ENCODE measurements around the gene HOXA4. TPM values are rescaled to one million over a fixed set of nuclear protein-coding genes. Genes with fewer than 3 reads are reported as not detected.

The HOXA4 gene
- total RNA-seq, 3 donors from 2014 or later, result 0.80 to 2.8 (median 2.0) TPM

GRCh38 chr7:27150568-27151340 is 20.2 kb upstream of the HOXA4 start:
- peaks cover 5 to 9% of the 10 kb centered on the region in 2 donors for H3K4me1 ChIP-seq
- peak overlapping the region; percentile 68 to 80 (median 75) for H3K4me3 ChIP-seq
- H3K9me3 ChIP-seq, result no peaks in the 10 kb centered on the region
- TF ChIP-seq POLR2A (IDR thresholded peaks at IDR 0.05) (peak; percentile 73), POLR2AphosphoS5 (IDR thresholded peaks at IDR 0.05) (peak; percentile 57 to 84 (median 83))
- TF ChIP-seq, protein P1, sequence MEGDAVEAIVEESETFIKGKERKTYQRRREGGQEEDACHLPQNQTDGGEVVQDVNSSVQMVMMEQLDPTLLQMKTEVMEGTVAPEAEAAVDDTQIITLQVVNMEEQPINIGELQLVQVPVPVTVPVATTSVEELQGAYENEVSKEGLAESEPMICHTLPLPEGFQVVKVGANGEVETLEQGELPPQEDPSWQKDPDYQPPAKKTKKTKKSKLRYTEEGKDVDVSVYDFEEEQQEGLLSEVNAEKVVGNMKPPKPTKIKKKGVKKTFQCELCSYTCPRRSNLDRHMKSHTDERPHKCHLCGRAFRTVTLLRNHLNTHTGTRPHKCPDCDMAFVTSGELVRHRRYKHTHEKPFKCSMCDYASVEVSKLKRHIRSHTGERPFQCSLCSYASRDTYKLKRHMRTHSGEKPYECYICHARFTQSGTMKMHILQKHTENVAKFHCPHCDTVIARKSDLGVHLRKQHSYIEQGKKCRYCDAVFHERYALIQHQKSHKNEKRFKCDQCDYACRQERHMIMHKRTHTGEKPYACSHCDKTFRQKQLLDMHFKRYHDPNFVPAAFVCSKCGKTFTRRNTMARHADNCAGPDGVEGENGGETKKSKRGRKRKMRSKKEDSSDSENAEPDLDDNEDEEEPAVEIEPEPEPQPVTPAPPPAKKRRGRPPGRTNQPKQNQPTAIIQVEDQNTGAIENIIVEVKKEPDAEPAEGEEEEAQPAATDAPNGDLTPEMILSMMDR (IDR thresholded peaks at IDR 0.05), result peak; percentile 61 to 90 (median 64)
- intact Hi-C loops (cut with DNase I; ENCODE audit: low total_unique reads), result loop anchor here (10.0 kb wide), 1 partner anchor 946 kb away; the partner anchor contains the start of genes CBX3 and HNRNPA2B1
- no peaks in the 10 kb centered on the region for H3K36me3 ChIP-seq
- peaks cover 4 to 51% of the 10 kb centered on the region in 2 donors for H3K27me3 ChIP-seq
- peak overlapping the region; percentile 95 to 96 for H3K27ac ChIP-seq
- DNase-seq (ENCODE audit: low spot score in 2 of 2), result peak; percentile 72 to 73

DNA sequence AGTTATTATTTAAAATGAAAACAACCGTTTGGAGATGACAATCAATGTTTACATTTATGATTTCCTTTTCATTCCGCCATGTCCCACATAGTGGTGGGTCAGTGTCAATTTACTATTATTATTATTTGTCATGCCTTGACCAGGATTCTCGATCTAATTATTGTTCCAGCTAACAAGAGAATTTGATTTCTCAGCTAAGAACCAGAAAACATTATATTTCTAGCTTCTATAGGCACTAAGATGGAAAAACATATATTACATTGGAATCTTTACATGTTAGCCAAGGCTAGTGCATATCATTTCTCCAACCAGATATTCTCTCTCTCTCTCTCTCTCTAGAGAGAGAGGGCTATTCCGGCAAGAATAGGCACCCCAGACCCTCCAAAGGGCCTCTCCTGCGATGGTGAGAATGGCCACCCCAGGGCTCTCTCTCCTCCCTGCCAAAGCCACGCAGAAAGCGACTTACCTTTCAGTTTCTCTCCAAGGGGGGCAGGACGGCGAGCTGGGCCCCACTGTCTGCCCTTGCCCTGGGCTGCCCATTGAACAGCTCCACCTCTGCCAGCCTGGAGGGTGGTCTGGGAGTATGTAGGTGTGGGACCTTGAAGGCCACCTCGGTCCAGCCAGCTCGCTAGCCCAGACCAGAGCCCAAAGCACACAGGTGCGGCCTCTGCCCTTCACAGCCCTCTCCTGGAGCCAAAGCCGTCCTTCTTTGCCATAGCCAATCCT is 19.4 kb upstream of the HOXA4 start:
- Histone ChIP-seq H3K36me3 (no peaks in the 10 kb centered on the region), H3K27ac (peak overlapping the region; percentile 95 to 96), H3K9me3 (no peaks in the 10 kb centered on the region), H3K27me3 (peaks cover 4 to 47% of the 10 kb centered on the region in 2 donors), H3K4me3 (peak overlapping the region; percentile 68 to 80 (median 75)), H3K4me1 (peaks cover 0 to 9% of the 10 kb centered on the region in 2 donors)
- intact Hi-C loops (cut with DNase I; ENCODE audit: low total_unique reads), result loop anchor here (5.0 to 10.0 kb wide), 3 partner anchors 527 to 945 kb away; partner anchors contain the start of genes CBX3 and HNRNPA2B1
- TF ChIP-seq POLR2A (IDR thresholded peaks at IDR 0.05) (no peak), POLR2AphosphoS5 (IDR thresholded peaks at IDR 0.05) (no peak)
- TF ChIP-seq, protein P1 (IDR thresholded peaks at IDR 0.05), result no peak
- peak; percentile 26 to 50 for DNase-seq (ENCODE audit: low spot score in 2 of 2)

DNA sequence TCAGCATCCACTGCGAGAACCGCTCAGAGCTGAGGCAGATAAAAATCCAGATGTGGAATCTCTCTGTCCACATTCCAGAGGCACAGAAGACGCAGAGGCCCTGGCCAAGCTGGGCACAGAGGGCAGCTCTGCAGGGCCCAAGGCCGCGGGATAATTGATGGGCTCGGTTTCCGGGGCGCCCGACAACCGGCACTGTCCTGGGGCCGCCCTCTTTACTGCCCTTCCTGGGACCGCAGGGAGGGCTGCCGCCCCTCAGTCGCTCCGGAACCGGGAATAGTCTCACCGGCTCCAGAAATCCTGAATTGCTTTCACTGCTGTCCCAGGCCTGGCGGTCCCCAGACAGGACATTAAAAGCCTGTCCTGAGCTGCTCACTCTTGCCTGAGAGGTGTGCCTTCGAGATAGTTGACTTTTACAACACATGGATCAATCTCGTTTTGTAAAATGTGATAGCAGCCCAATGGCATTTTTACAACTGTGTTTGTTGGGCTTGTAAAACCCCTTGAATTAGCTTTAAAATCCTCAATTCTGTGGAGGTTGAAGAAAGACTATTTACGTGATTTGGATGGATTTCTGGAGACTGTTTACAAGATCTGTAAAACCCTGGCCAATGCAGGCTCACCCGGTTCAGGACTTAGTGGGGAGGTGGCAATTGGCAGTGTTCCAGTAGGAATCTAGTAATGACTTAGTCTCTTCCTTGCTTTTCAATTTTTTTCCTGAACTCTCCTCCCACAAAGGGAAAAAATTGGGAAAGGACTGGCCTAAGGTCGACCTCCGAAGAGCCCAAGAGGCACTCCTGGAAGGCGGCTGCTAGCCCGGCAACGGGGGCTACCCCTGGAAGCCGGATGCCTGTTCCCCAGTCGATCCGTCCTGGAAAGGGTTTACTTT is 18.4 kb upstream of the HOXA4 start:
- Histone ChIP-seq H3K36me3 (no peaks in the 10 kb centered on the region), H3K4me3 (peak overlapping the region; percentile 51 to 80 (median 75)), H3K4me1 (peaks cover 0 to 5% of the 10 kb centered on the region in 2 donors), H3K27ac (peak overlapping the region; percentile 95 to 96), H3K27me3 (peaks cover 4 to 41% of the 10 kb centered on the region in 2 donors), H3K9me3 (no peaks in the 10 kb centered on the region)
- intact Hi-C loops (cut with DNase I; ENCODE audit: low total_unique reads), result loop anchor here (5.0 kb wide), 2 partner anchors 528 to 777 kb away; no protein-coding TSS in a partner anchor
- DNase-seq (ENCODE audit: low spot score in 2 of 2), result peak; percentile 17 to 42
- TF ChIP-seq, protein P1 (IDR thresholded peaks at IDR 0.05), result no peak
- TF ChIP-seq POLR2AphosphoS5 (IDR thresholded peaks at IDR 0.05) (peak in 1 of 3 donors; percentile 20), POLR2A (IDR thresholded peaks at IDR 0.05) (no peak)

- Histone ChIP-seq H3K4me1 (peaks cover 0 to 9% of the 10 kb centered on the region in 2 donors), H3K27me3 (peaks cover 4 to 37% of the 10 kb centered on the region in 2 donors), H3K36me3 (no peaks in the 10 kb centered on the region), H3K9me3 (no peaks in the 10 kb centered on the region), H3K4me3 (peak overlapping the region; percentile 51 to 80 (median 75)), H3K27ac (peak overlapping the region; percentile 95 to 96)
- DNase-seq (ENCODE audit: low spot score in 2 of 2), result peak; percentile 41 to 77
- intact Hi-C loops (cut with DNase I; ENCODE audit: low total_unique reads), result loop anchor here (5.0 kb wide), 2 partner anchors 529 to 776 kb away; no protein-coding TSS in a partner anchor
- TF ChIP-seq POLR2AphosphoS5 (IDR thresholded peaks at IDR 0.05) (no peak), POLR2A (IDR thresholded peaks at IDR 0.05) (peak; percentile 41)
- TF ChIP-seq, protein P1 (IDR thresholded peaks at IDR 0.05), result no peak
Measured at GRCh38 chr7:27148031-27148755, 17.6 kb upstream of the HOXA4 start.
